ENCODE data around the gene ZDHHC6. TPM values are rescaled to one million over a fixed set of nuclear protein-coding genes. Genes with fewer than 3 reads are reported as not detected.

ZDHHC6 gene
- total and polyA plus RNA-seq, 12 donors = 10.8 to 51.9 (median 27.8) TPM

DNA sequence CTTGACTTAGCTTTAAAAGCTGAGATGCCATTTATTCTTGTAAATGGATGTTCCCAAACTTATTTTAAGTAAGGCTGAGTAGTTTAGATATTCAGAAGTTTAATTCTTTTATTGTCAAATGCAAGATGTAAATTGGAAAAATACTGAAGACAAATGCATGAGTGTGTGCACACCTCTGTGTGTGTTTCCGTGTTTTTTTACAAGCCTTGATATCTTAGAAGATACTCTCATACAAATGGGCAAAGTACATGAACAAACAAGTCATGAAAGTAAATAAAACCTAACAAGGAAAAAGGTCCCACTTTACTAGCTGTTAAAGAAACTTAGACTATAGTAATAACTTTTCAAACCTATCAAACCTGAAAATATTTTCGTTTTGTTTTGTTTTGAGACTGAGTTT is 43.8 kb downstream of the ZDHHC6 start:
- no peak overlapping the region for H3K27ac ChIP-seq
- 69 to 80% (median 78%) methylated on average over 2 of the region's 2 CpGs for WGBS, 4 donors
- H3K36me3 ChIP-seq (replicated peaks in 1 of 2) = no peaks in the 10 kb centered on the region

DNA sequence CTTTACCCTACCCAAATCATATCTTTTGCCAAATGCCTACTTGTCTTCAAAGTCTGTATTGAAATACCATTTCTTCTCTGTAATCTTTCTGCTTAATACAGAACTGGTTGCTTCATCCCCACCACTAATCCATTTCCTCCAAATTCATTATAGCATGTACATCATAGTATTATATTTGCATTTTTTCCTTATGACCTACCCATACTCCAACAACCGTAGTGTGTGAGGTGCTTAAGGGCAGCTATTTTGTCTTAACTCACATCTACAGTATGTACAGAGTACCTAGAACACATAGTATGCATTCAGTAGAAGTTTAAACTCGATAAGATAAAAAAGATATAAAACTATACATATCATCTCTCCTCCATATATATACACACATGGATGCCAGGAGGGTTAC is 49.1 kb downstream of the ZDHHC6 start:
- Histone ChIP-seq H3K27ac (no peak overlapping the region), H3K27me3 (no peaks in the 10 kb centered on the region), H3K4me1 (replicated peaks in 1 of 2) (no peaks in the 10 kb centered on the region), H3K9me3 (replicated peaks in 1 of 3) (no peaks in the 10 kb centered on the region), H3K4me3 (no peak overlapping the region), H3K36me3 (replicated peaks in 1 of 2) (no peaks in the 10 kb centered on the region)
- intact Hi-C loops (cut with DNase I) = no loop called here
- no peak for DNase-seq
- TF ChIP-seq POLR2A (IDR thresholded peaks at IDR 0.05) = no peak
- TF ChIP-seq, protein P1, sequence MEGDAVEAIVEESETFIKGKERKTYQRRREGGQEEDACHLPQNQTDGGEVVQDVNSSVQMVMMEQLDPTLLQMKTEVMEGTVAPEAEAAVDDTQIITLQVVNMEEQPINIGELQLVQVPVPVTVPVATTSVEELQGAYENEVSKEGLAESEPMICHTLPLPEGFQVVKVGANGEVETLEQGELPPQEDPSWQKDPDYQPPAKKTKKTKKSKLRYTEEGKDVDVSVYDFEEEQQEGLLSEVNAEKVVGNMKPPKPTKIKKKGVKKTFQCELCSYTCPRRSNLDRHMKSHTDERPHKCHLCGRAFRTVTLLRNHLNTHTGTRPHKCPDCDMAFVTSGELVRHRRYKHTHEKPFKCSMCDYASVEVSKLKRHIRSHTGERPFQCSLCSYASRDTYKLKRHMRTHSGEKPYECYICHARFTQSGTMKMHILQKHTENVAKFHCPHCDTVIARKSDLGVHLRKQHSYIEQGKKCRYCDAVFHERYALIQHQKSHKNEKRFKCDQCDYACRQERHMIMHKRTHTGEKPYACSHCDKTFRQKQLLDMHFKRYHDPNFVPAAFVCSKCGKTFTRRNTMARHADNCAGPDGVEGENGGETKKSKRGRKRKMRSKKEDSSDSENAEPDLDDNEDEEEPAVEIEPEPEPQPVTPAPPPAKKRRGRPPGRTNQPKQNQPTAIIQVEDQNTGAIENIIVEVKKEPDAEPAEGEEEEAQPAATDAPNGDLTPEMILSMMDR (IDR thresholded peaks at IDR 0.05) = no peak
- WGBS, 4 donors = 79 to 93% (median 87%) methylated on average over 2 of the region's 2 CpGs

More for the DNA sequence above, 43.8 kb downstream of the ZDHHC6 start:
- TF ChIP-seq, protein P1 (IDR thresholded peaks at IDR 0.05) = no peak
- no peak for TF ChIP-seq POLR2A (IDR thresholded peaks at IDR 0.05)
- Histone ChIP-seq H3K4me3 (no peak overlapping the region), H3K9me3 (replicated peaks in 1 of 3) (no peaks in the 10 kb centered on the region), H3K27me3 (no peaks in the 10 kb centered on the region), H3K4me1 (replicated peaks in 1 of 2) (no peaks in the 10 kb centered on the region)
- no peak for DNase-seq
- intact Hi-C loops (cut with DNase I) = no loop called here

DNA sequence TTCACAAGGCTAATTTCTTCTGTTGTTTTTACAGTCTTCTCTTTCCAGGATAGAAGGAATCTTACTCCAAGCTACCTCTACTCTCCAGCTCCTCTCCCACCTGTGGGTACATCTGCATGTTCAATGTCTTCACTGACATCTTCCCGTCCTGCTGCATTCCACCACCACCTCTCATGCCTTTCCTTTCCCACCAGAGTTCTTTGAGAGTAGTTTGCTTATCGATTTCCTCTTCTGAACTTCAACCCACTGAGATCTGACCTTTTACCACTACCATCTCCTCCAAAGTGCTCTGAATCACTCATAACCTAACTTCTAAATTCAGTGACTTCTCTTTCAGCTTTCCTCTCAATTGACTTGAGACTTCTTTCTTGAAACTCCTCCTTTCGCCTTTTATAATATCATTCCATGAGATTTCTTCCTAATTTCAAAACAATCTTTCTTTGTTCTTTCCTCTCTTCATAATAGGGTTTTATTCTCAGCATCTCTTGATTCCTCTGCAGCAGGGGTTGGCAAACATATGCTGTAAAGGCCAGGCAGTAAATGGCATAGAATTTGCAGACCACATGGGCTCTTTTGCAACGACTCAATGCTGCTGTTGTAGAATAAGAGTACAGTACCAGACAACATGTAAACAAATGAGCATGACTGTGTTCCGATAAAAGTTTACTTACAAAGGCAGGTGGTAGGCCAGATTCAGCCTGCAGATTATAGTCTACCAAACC is 50.7 kb downstream of the ZDHHC6 start:
- intact Hi-C loops (cut with DNase I) = no loop called here
- no peak for DNase-seq
- WGBS, 4 donors = 79 to 83% (median 81%) methylated on average over 5 of the region's 5 CpGs
- no peaks in the 10 kb centered on the region for H3K4me1 ChIP-seq (replicated peaks in 1 of 2)
- TF ChIP-seq, protein P1 (IDR thresholded peaks at IDR 0.05) = no peak
- TF ChIP-seq POLR2A (IDR thresholded peaks at IDR 0.05) = no peak
- no peak overlapping the region for H3K4me3 ChIP-seq
- no peaks in the 10 kb centered on the region for H3K36me3 ChIP-seq (replicated peaks in 1 of 2)
- no peak overlapping the region for H3K27ac ChIP-seq
- H3K9me3 ChIP-seq (replicated peaks in 1 of 3) = no peaks in the 10 kb centered on the region
- no peaks in the 10 kb centered on the region for H3K27me3 ChIP-seq

DNA sequence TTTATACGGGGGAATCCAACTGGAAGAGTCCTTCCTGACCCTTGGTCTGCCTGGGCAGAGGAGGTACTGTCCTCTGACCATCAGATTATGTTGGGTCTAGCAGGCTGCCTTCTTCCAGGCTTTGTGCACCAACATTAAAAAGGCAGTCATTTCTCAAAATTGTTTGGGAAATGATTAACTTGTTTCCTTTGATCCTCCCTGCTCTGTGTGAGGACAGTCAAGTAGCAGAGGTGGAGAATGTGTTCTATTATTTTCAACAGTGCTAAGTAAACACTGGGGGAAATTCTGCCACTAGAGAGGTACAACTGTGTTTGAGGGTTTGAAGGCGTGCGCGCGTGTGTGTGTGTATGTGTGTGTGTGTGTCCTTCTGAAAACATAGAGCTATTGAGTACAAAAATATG is 52.2 kb downstream of the ZDHHC6 start:
- no peaks in the 10 kb centered on the region for H3K27me3 ChIP-seq
- DNase-seq = no peak
- H3K27ac ChIP-seq = no peak overlapping the region
- TF ChIP-seq POLR2A (IDR thresholded peaks at IDR 0.05) = no peak
- TF ChIP-seq, protein P1 (IDR thresholded peaks at IDR 0.05) = no peak
- H3K4me3 ChIP-seq = no peak overlapping the region
- H3K4me1 ChIP-seq (replicated peaks in 1 of 2) = no peaks in the 10 kb centered on the region
- no peaks in the 10 kb centered on the region for H3K9me3 ChIP-seq (replicated peaks in 1 of 3)
- intact Hi-C loops (cut with DNase I) = no loop called here
- WGBS, 4 donors = 80 to 86% (median 82%) methylated on average over 5 of the region's 5 CpGs
- no peaks in the 10 kb centered on the region for H3K36me3 ChIP-seq (replicated peaks in 1 of 2)
